Gastrocnemius medialis (tissue), 4 donors: Measurements from ENCODE around the gene DMRTB1. TPM values are rescaled to one million over a fixed set of nuclear protein-coding genes. Genes with fewer than 3 reads are reported as not detected.

Experiments used
- ATAC-seq, 2 donors: fragments of 150-250 bp; one replicate each; pipeline ENCODE4 v1.9.1; 2016
- DNase-seq, 2 donors: peaks; one replicate each; pipeline ENCODE4 v3.0.0-alpha.2; 2019
- H3K27ac ChIP-seq, 4 donors: fragments of 200-600 bp; sonication (generic); 1 replicate in 1 of 4; 2 replicates in 3 of 4; pipeline ENCODE4 v1.5.1; 2016 to 2018; ENCODE audit warnings: mild to moderate bottlenecking in 2 of 4, moderate library complexity in 1 of 4
- H3K27me3 ChIP-seq, 3 donors: fragments of 200-600 bp; sonication (generic) in 2 of 3; 1 replicate in 1 of 3; 2 replicates in 2 of 3; pipeline versions ENCODE4 v1.5.1 to v1.6.0; 2016 to 2019; ENCODE audit warnings: mild to moderate bottlenecking in 1 of 3, moderate library complexity in 1 of 3
- H3K36me3 ChIP-seq, 2 donors: fragments of 200-600 bp; sonication (generic) in 1 of 2; one replicate each; pipeline ENCODE4 v1.5.1; 2017 to 2018
- H3K4me1 ChIP-seq, 2 donors: fragments of 200-600 bp; sonication (generic) in 1 of 2; one replicate each; pipeline ENCODE4 v1.5.1; 2016 to 2017; ENCODE audit warnings: mild to moderate bottlenecking in 2 of 2
- H3K4me3 ChIP-seq, 4 donors: fragments of 200-600 bp; sonication (generic) in 3 of 4; 1 replicate in 1 of 4; 2 replicates in 3 of 4; pipeline ENCODE4 v1.5.1; 2016 to 2019; ENCODE audit warnings: mild to moderate bottlenecking in 2 of 4
- H3K9me3 ChIP-seq, 3 donors: fragments of 200-600 bp; sonication (generic) in 2 of 3; 1 replicate in 1 of 3; 2 replicates in 2 of 3; pipeline ENCODE4 v1.5.1; 2016 to 2019
- CTCF ChIP-seq, 5 experiments: fragments of 450-650 bp in 3 of 5; fragments of 200-600 bp in 2 of 5; sonication (generic) in 2 of 5; IDR thresholded peaks in 4 of 5; conservative IDR thresholded peaks in 1 of 5; 1 replicate in 4 of 5; 2 replicates in 1 of 5; pipeline ENCODE4 v1.5.1; 2016 to 2019; ENCODE audit warnings: antibody characterized with exemption in 5 of 5, mild to moderate bottlenecking in 3 of 5, moderate library complexity in 3 of 5
- POLR2A ChIP-seq, 2 donors: fragments of 450-650 bp; IDR thresholded peaks; one replicate each; pipeline ENCODE4 v1.6.1; 2017; ENCODE audit warnings: antibody characterized with exemption in 2 of 2, mild to moderate bottlenecking in 2 of 2, moderate library complexity in 2 of 2
- in situ Hi-C, 4 donors: fragments of 200-750 bp; cut with MboI; loops; one replicate each; pipeline versions ENCODE4 v1.15.0 to v1.8.0; 2017; ENCODE audit warnings: low sequenced_read_pairs in 4 of 4
- intact Hi-C: fragments of 100-400 bp; cut with DNase I; formaldehyde crosslinking; loops from one replicate; pipeline ENCODE4 v1.15.1; 2023; ENCODE audit warnings: low total_unique reads
- total RNA-seq, 4 donors: library from RNA; depleted of rRNA; stranded (reverse); fragments of >200 nt; gene quantifications; one replicate each; pipeline versions ENCODE4 v1.1.0 to v1.2.3, GENCODE V29; 2016

DMRTB1 gene
- total RNA-seq, 4 donors from 2014 or later: not detected

GRCh38 chr1:53490351-53490750 is 31.2 kb downstream of the DMRTB1 start:
- no peak for DNase-seq
- Histone ChIP-seq H3K27me3 (peaks cover 8 to 18% (median 13%) of the 10 kb centered on the region in 3 donors), H3K4me3 (no peak overlapping the region), H3K9me3 (no peaks in the 10 kb centered on the region), H3K4me1 (no peaks in the 10 kb centered on the region), H3K36me3 (no peaks in the 10 kb centered on the region), H3K27ac (no peak overlapping the region)
- intact Hi-C loops: no loop called here
- TF ChIP-seq POLR2A (IDR thresholded peaks at IDR 0.05) (no peak), CTCF (IDR thresholded peaks at IDR 0.05 in 4 of 5, conservative IDR thresholded peaks at IDR 0.05 in 1 of 5) (no peak)
- no peak for ATAC-seq
- in situ Hi-C loops: loop anchor here in 1 of 4 donors (25.0 kb wide), 1 partner anchor 197 kb away; no protein-coding TSS in a partner anchor

DNA sequence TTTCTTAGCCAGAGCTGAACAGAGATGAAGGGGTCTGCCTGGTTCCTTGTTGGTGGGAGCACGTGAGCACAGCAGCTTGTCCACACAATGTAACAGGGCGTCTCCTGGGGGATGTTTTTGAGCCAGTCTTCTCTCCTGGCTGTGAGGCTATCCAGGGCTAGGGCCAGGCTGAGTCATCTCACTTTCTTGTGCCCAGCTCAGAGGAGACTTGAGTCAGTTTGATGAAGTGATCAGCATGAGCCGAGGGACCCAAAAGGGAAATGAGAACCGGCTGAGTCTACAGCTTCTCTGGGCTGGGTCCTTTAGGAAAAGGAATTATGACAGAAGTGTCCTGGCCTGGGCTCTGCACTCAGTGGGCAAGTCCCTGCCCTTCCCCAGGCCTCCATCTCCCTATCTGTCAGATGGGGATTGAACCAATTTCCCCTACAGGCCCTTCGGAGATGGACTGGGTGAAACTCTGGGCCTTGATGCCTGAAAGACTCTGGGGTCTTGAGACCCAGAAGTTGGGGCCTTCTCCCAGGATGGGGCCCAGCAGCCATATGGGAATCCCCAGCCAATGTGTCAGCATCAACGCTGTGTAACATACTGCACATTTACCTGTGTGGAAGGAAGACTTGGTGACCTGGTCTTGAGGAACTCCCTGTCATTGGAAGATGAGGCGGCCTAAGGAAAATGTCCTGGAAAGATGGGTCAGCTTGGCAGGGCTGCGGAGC is 36.6 kb downstream of the DMRTB1 start:
- H3K9me3 ChIP-seq: no peaks in the 10 kb centered on the region
- no peak for DNase-seq

GRCh38 chr1:53498555-53499131 is 39.4 kb downstream of the DMRTB1 start:
- no peaks in the 10 kb centered on the region for H3K36me3 ChIP-seq
- no peak for TF ChIP-seq POLR2A (IDR thresholded peaks at IDR 0.05)
- H3K27ac ChIP-seq: no peak overlapping the region
- no peaks in the 10 kb centered on the region for H3K4me1 ChIP-seq
- no peaks in the 10 kb centered on the region for H3K27me3 ChIP-seq
- no peaks in the 10 kb centered on the region for H3K9me3 ChIP-seq
- in situ Hi-C loops: loop anchor here in 1 of 4 donors (25.0 kb wide), 1 partner anchor 189 kb away; no protein-coding TSS in a partner anchor
- no peak for ATAC-seq
- no peak overlapping the region for H3K4me3 ChIP-seq
- no peak for DNase-seq
- intact Hi-C loops: no loop called here

More for the DNA sequence above, 36.6 kb downstream of the DMRTB1 start:
- TF ChIP-seq POLR2A (IDR thresholded peaks at IDR 0.05) (no peak), CTCF (IDR thresholded peaks at IDR 0.05 in 4 of 5, conservative IDR thresholded peaks at IDR 0.05 in 1 of 5) (no peak)
- Histone ChIP-seq H3K27ac (no peak overlapping the region), H3K4me1 (no peaks in the 10 kb centered on the region), H3K36me3 (no peaks in the 10 kb centered on the region), H3K4me3 (no peak overlapping the region), H3K27me3 (no peaks in the 10 kb centered on the region)
- ATAC-seq: no peak
- in situ Hi-C loops: loop anchor here in 1 of 4 donors (25.0 kb wide), 1 partner anchor 192 kb away; no protein-coding TSS in a partner anchor
- intact Hi-C loops: no loop called here

DNA sequence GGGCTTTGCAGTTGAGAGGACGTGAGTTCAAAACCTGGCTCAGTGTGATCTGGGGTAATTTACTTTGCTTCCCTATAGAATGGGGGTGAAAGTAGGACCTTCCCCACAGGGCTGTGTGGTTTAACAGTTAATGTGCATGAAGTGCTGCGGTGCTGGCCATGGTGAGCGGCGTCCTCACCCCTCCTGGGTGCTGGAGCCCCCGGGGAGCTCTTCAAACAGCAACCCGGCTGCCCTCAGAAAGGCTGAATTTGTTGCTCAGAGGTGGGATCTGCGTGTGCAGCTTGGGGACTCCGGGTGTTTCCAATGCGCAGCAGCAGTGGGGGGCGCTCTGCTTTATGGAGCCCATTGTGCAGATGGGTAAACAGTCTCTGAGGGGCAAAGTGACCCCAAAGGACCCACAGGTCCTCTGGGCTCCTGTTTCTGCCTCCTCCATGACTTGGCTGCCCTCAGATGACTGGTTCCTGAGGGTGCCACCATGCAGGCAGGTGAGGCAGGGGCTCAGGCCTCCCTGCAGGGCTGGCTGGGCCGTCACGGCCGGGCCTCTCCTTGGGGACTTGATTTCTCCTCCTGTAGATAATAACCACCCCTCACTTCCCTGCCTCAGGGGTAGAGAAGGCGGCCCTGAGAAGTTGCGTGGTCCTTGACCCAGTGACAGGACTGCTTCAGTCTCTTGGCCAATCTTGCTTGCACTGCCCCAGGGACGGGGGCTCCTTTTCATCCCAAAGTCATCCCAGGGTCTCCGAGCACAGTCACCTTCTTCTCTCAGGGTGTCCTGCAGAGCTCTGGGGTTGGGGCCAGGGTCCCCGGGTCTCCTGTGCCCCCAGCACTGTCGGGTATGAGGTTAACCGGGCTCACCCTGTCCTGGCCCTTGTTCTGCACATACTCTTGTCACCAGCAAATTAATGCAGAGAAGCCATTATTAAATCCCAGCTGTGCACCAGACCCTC is 40.3 kb downstream of the DMRTB1 start:
- TF ChIP-seq CTCF (IDR thresholded peaks at IDR 0.05 in 4 of 5, conservative IDR thresholded peaks at IDR 0.05 in 1 of 5) (no peak), POLR2A (IDR thresholded peaks at IDR 0.05) (no peak)
- Histone ChIP-seq H3K27ac (no peak overlapping the region), H3K4me3 (no peak overlapping the region), H3K36me3 (no peaks in the 10 kb centered on the region), H3K9me3 (no peaks in the 10 kb centered on the region), H3K27me3 (no peaks in the 10 kb centered on the region), H3K4me1 (no peaks in the 10 kb centered on the region)
- in situ Hi-C loops: loop anchor here in 1 of 4 donors (25.0 kb wide), 1 partner anchor 188 kb away; no protein-coding TSS in a partner anchor
- intact Hi-C loops: no loop called here
- ATAC-seq (no peak), DNase-seq (no peak)
